ENCODE measurements around the gene BAHCC1. TPM values are rescaled to one million over a fixed set of nuclear protein-coding genes. Genes with fewer than 3 reads are reported as not detected.
A peak's percentile ranks its signal among the peaks of the same experiment; 100 is the strongest.

Gene BAHCC1
- total RNA-seq, 1 experiment from 2014 or later: 8.7 TPM

DNA sequence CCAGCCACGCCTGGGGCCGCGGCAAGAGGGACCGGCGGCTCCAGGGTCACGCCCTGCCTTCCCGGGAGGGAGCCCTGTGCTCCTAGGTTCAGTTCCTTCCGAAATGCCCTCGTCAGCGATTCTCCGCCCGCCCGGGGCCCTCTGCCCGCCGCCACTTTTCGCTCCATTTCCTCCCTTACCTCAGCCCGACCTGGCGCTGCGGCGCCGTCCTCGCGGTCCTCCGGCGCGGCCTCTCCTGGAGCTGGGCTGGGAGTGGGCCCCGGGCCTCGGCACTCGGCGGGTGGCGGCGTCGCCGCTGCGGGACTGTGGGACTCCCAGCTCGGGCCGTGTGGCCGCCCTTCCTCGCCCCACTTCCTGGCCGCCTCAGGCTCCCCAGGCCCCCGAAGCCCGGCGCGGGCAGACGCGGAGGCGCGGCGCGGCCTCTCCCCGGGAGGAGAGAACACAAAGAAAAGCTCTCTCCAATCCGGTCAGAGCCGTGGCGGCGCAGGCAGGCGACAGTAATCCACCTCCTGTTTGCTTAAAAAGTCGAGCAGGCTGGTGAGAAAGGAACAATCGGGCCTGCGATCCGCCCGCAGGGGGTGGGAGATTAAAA lies 1.6 kb downstream of the BAHCC1 start:
- H3K27me3 ChIP-seq (ENCODE audit: control insufficient read depth, insufficient read depth, low read length): peaks cover 71% of the 10 kb centered on the region
- no peaks in the 10 kb centered on the region for H3K36me3 ChIP-seq (replicated peaks; ENCODE audit: control insufficient read depth, insufficient read depth, low read length)
- H3K4me3 ChIP-seq (ENCODE audit: insufficient read depth, low read depth, low read length): peak overlapping the region; percentile 64
- peak; percentile 90 for DNase-seq

GRCh38 chr17:81397314-81398175 lies 2.3 kb downstream of the BAHCC1 start:
- no peaks in the 10 kb centered on the region for H3K36me3 ChIP-seq (replicated peaks; ENCODE audit: control insufficient read depth, insufficient read depth, low read length)
- H3K27me3 ChIP-seq (ENCODE audit: control insufficient read depth, insufficient read depth, low read length): peaks cover 63% of the 10 kb centered on the region
- DNase-seq: peak; percentile 96
- H3K4me3 ChIP-seq (ENCODE audit: insufficient read depth, low read depth, low read length): peak overlapping the region; percentile 64

GRCh38 chr17:81398176-81398831 lies 3.0 kb downstream of the BAHCC1 start:
- Histone ChIP-seq H3K27me3 (ENCODE audit: control insufficient read depth, insufficient read depth, low read length) (peaks cover 56% of the 10 kb centered on the region; the same call in 1 of the 2 replicates), H3K4me3 (ENCODE audit: insufficient read depth, low read depth, low read length) (peak overlapping the region; percentile 64; the same call in 1 of the 2 replicates), H3K36me3 (replicated peaks; ENCODE audit: control insufficient read depth, insufficient read depth, low read length) (no peaks in the 10 kb centered on the region)
- peak; percentile 84 for DNase-seq

DNA sequence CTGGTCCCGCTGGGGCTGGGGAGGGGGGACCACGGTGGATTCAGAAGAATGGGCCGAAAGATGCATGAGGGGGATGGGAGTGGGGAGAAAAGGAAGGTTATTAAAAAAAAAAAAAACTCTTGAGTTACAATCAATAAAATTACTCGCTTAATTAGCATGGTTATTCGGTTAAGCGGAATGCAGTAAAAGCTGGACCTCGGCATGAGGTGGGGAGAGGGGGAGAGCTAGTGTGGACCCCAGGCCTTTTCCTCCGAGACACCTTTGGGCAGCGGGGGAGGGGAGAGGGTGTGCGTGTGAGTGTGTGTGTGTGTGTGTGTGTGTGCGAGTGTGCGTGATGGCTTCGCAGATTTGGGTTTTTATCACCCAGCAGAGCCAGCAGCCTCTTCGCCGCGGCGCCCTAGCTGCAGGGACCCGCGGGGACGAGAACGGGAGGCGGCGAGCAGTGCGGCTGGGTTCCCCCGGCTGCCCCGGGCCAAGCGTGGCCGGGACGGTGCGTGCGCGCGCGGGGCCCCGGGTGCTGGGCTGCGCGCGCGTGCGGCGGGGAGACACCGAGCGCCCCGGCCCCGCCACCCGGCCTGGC lies 3.7 kb downstream of the BAHCC1 start:
- Histone ChIP-seq H3K27me3 (ENCODE audit: control insufficient read depth, insufficient read depth, low read length) (peaks cover 55% of the 10 kb centered on the region; the same call in 1 of the 2 replicates), H3K4me3 (ENCODE audit: insufficient read depth, low read depth, low read length) (peak overlapping the region; percentile 64), H3K36me3 (replicated peaks; ENCODE audit: control insufficient read depth, insufficient read depth, low read length) (no peaks in the 10 kb centered on the region)
- no peak for DNase-seq

DNA sequence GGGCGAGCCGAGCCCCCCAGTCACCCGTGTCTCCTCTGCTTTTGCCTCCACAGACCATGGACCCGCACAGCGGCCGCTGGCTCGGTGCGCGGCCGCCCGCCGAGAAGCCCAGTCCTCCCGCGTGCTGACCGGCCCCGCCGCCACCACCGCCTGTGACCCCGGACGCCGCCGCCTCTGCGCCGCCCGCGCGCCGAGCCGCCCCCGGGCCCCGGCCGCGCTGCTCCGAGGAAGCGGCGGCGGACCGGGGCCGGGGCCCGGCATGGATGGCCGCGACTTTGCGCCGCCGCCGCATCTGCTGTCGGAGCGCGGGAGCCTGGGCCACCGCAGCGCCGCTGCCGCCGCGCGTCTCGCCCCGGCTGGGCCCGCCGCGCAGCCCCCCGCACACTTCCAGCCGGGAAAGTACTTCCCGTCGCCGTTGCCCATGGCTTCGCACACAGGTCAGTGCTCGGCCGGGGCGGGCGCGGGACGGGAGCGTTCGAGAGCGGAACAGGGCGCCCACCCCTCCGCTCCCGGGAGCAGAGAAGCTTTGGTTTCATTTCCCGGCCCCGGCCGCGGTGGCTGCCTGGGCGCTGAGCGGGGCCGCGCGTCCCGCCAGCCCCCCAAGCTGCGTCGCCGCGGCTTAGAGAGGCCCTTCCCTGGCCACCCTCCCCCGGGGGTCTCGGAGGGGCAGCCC lies 4.4 kb downstream of the BAHCC1 start:
- peaks cover 55% of the 10 kb centered on the region; the same call in 1 of the 2 replicates for H3K27me3 ChIP-seq (ENCODE audit: control insufficient read depth, insufficient read depth, low read length)
- DNase-seq: peak; percentile 87

DNA sequence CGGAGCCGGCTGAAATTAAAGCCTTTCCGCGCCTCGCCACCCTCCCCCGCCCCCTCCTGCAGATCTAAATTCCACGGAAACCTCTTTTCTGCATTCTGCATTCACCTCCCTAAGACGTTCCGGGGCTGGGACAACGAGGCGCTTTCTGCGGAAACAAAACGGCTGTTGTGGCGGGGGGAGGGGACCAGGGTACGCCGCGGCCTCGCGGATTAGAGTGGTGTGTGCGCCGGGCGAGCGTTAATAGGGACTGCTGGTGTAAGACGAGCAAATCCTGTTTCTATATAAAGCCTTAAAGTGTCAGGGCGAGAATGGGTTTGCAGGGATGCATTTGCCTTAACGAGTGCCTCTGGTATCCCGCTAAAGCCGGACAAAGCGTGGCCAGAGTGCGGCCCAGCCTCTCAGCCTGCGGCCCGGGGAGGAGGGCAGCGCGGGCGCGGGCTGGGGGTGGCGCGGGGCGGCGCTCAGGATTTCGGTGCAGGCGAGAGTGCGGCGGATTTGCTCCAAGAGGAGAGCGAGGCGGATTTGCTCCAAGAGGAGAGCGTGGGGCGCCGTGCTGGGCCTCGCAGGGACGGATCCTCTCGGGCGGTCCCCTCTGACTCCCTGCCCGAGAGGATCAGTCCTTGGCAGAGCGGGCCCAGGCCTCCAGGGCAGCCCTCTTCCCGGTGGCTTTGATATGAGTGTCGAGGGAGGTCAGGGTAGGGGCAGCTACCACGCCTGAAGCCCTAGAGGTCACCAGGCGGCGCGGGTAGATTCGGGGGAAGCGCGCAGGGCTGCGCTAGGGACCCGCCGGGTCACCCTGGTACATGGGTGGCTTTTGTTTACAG lies 5.1 kb downstream of the BAHCC1 start:
- peaks cover 55% of the 10 kb centered on the region; the same call in 1 of the 2 replicates for H3K27me3 ChIP-seq (ENCODE audit: control insufficient read depth, insufficient read depth, low read length)
- H3K4me3 ChIP-seq (ENCODE audit: insufficient read depth, low read depth, low read length): peak overlapping the region; percentile 47
- no peaks in the 10 kb centered on the region for H3K36me3 ChIP-seq (replicated peaks; ENCODE audit: control insufficient read depth, insufficient read depth, low read length)
- peak; percentile 88 for DNase-seq

More for the DNA sequence above, 4.4 kb downstream of the BAHCC1 start:
- Histone ChIP-seq H3K36me3 (replicated peaks; ENCODE audit: control insufficient read depth, insufficient read depth, low read length) (no peaks in the 10 kb centered on the region), H3K4me3 (ENCODE audit: insufficient read depth, low read depth, low read length) (peak overlapping the region; percentile 47)

- Histone ChIP-seq H3K36me3 (replicated peaks; ENCODE audit: control insufficient read depth, insufficient read depth, low read length) (no peaks in the 10 kb centered on the region), H3K4me3 (ENCODE audit: insufficient read depth, low read depth, low read length) (no peak overlapping the region; the same call in 1 of the 2 replicates), H3K27me3 (ENCODE audit: control insufficient read depth, insufficient read depth, low read length) (peaks cover 49% of the 10 kb centered on the region; the same call in 1 of the 2 replicates)
- peak; percentile 83 for DNase-seq
Observed at GRCh38 chr17:81400996-81401722, 5.9 kb downstream of the BAHCC1 start.

DNA sequence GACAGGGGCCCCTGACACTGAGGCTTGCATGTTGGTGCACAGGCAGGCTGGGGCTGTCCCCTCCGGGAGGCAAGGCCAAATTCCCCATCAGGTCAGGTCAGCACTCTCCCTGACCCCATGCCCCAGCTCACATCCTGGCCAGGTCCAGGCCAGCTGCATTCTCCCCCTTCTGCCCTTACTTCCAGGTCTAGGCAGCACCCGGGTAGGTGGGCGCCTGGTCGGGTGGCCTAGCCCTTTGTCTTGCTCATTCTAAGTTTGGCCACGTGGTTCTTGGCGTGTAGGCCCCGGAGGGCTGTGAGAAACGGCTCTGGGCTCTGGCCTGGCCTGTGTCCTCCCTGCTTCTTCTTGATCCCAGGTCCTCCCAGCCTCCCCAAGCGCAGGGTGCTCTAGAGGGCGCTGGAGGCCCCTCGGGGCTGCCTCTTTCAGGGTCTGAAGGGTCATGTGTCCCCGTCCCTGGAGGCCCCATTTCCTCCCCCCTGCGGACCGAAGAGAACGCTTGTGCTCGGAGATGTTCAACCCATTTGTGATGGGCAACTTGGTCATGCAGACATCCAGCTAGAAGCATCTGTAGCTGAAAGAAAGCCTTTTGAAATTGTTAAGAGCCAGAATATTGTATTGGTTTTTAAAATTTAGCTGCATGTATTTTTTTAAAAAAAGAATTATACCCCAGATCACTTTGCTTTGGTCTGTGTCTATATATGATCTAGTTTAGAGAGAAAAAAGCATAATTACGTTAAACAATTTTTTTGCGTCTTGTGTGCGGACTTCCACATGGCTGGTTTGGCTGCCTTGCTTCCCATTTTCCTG lies 6.7 kb downstream of the BAHCC1 start:
- Histone ChIP-seq H3K4me3 (ENCODE audit: insufficient read depth, low read depth, low read length) (peak overlapping the region; percentile 4; the same call in 1 of the 2 replicates), H3K36me3 (replicated peaks; ENCODE audit: control insufficient read depth, insufficient read depth, low read length) (no peaks in the 10 kb centered on the region), H3K27me3 (ENCODE audit: control insufficient read depth, insufficient read depth, low read length) (peaks cover 41% of the 10 kb centered on the region; the same call in 1 of the 2 replicates)
- DNase-seq: peak; percentile 90

GRCh38 chr17:81402530-81402941 lies 7.3 kb downstream of the BAHCC1 start:
- Histone ChIP-seq H3K36me3 (replicated peaks; ENCODE audit: control insufficient read depth, insufficient read depth, low read length) (no peaks in the 10 kb centered on the region), H3K4me3 (ENCODE audit: insufficient read depth, low read depth, low read length) (no peak overlapping the region), H3K27me3 (ENCODE audit: control insufficient read depth, insufficient read depth, low read length) (peaks cover 39% of the 10 kb centered on the region; the same call in 1 of the 2 replicates)
- DNase-seq: no peak

GRCh38 chr17:81402981-81403467 lies 7.8 kb downstream of the BAHCC1 start:
- Histone ChIP-seq H3K36me3 (replicated peaks; ENCODE audit: control insufficient read depth, insufficient read depth, low read length) (no peaks in the 10 kb centered on the region), H3K4me3 (ENCODE audit: insufficient read depth, low read depth, low read length) (no peak overlapping the region), H3K27me3 (ENCODE audit: control insufficient read depth, insufficient read depth, low read length) (peaks cover 35% of the 10 kb centered on the region; the same call in 1 of the 2 replicates)
- peak; percentile 92 for DNase-seq

- no peak overlapping the region for H3K4me3 ChIP-seq (ENCODE audit: insufficient read depth, low read depth, low read length)
- H3K36me3 ChIP-seq (replicated peaks; ENCODE audit: control insufficient read depth, insufficient read depth, low read length): no peaks in the 10 kb centered on the region
- H3K27me3 ChIP-seq (ENCODE audit: control insufficient read depth, insufficient read depth, low read length): peaks cover 26% of the 10 kb centered on the region; the same call in 1 of the 2 replicates
- DNase-seq: no peak
Observed at GRCh38 chr17:81403671-81404534, 8.6 kb downstream of the BAHCC1 start.
